AG04450 (cell line): Measurements from ENCODE around the gene RAB11FIP4. TPM values are rescaled to one million over a fixed set of nuclear protein-coding genes. Genes with fewer than 3 reads are reported as not detected.

Experiments
- CTCF ChIA-PET: fragments of 300-600, 350-600 bp; formaldehyde crosslinking; extraction: SDS; loops from one replicate; lab custom pipeline; 2022; ENCODE audit warnings: antibody characterized with exemption, inconsistent platforms; lab: Charles Lee
- POLR2A ChIA-PET: fragments of 350-600 bp; formaldehyde crosslinking; extraction: SDS; loops from one replicate; lab custom pipeline; 2021; ENCODE audit warnings: antibody characterized with exemption, inconsistent platforms; lab: Yijun Ruan, JAX
- DNase-seq: peaks from one replicate; pipeline ENCODE4 v3.0.0-alpha.2; 2011; ENCODE audit warnings: low read depth, low spot score
- H3K27ac ChIP-seq: one replicate; pipeline ENCODE4 v1.5.1; 2012; ENCODE audit warnings: low read depth, low read length, control low read depth
- H3K27me3 ChIP-seq: one replicate; pipeline ENCODE4 v1.6.0; 2012; ENCODE audit warnings: low read length; ENCODE audit not compliant: control insufficient read depth, insufficient read depth
- H3K4me3 ChIP-seq: 2 replicates; pipeline ENCODE4 v1.5.1; 2011; ENCODE audit warnings: mild to moderate bottlenecking, low read depth, low read length, control low read depth
- H3K9me3 ChIP-seq: 2 replicates; pipeline ENCODE4 v1.5.1; 2012; ENCODE audit warnings: low read length; ENCODE audit not compliant: control insufficient read depth, insufficient read depth
- polyA plus RNA-seq: library from polyadenylated mRNA; depleted of rRNA; stranded (reverse); fragments of >200 nt; gene quantifications from 2 replicates; pipeline ENCODE4 v1.2.3, GENCODE V29; 2011
- TF ChIP-seq, protein P1 (sequence below): IDR thresholded peaks from 2 replicates; pipeline ENCODE4 v1.5.1; 2011; ENCODE audit warnings: low read depth, low read length, control low read depth, inconsistent platforms

RAB11FIP4 gene
- polyA plus RNA-seq, 1 experiment = 0.58 TPM

DNA sequence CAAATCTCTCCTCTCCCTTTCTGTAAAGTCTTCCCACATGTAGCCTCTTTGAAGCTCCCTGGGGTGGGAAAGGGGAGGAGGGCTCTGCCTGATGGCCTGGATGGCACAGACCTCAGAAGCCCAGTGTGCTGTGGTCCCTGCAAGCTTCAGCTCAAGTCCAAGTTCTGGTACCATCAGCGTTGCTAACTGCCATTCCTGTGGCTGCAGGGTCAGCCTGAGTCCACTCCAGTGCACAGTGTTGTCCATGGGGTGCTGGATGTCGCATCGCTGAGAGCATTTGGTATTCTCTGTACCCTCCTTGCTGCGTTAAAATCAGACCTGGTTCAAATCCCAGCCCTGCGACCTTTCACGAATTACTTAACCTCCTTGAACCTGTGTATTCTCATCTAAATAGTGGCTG lies 105.1 kb downstream of the RAB11FIP4 start:
- CTCF ChIA-PET = no interaction called here

DNA sequence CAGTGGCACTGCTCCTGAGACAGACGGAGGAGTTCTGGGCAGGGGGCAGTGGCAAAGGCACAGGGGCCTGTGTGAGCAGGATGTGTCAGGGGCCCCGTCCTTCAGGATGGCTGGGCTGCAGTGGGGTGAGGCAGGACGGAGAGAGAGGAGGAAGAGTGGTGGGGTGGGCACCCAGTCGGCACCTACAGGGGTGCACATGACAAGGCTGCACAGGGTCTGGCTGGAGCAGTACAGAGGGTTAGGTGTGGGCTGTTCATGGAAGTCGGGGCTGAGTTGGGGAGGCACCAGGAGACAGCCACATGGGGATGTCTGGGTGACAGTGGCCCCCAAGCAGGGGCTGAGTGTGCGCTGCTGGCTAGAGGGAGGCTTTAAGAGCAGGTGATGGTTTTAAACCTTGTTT lies 106.0 kb downstream of the RAB11FIP4 start:
- peaks cover 54% of the 10 kb centered on the region for H3K27me3 ChIP-seq
- no peak for DNase-seq
- H3K27ac ChIP-seq = no peak overlapping the region
- TF ChIP-seq, protein P1, sequence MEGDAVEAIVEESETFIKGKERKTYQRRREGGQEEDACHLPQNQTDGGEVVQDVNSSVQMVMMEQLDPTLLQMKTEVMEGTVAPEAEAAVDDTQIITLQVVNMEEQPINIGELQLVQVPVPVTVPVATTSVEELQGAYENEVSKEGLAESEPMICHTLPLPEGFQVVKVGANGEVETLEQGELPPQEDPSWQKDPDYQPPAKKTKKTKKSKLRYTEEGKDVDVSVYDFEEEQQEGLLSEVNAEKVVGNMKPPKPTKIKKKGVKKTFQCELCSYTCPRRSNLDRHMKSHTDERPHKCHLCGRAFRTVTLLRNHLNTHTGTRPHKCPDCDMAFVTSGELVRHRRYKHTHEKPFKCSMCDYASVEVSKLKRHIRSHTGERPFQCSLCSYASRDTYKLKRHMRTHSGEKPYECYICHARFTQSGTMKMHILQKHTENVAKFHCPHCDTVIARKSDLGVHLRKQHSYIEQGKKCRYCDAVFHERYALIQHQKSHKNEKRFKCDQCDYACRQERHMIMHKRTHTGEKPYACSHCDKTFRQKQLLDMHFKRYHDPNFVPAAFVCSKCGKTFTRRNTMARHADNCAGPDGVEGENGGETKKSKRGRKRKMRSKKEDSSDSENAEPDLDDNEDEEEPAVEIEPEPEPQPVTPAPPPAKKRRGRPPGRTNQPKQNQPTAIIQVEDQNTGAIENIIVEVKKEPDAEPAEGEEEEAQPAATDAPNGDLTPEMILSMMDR = no peak
- H3K9me3 ChIP-seq = no peaks in the 10 kb centered on the region; the same call in 1 of the 2 replicates
- no peak overlapping the region for H3K4me3 ChIP-seq
- POLR2A ChIA-PET = no interaction called here
- CTCF ChIA-PET = no interaction called here

More for the DNA sequence above, 105.1 kb downstream of the RAB11FIP4 start:
- Histone ChIP-seq H3K27me3 (peaks cover 62% of the 10 kb centered on the region), H3K4me3 (no peak overlapping the region), H3K9me3 (no peaks in the 10 kb centered on the region; the same call in 1 of the 2 replicates), H3K27ac (no peak overlapping the region)
- DNase-seq = no peak
- POLR2A ChIA-PET = no interaction called here
- TF ChIP-seq, protein P1 = no peak

DNA sequence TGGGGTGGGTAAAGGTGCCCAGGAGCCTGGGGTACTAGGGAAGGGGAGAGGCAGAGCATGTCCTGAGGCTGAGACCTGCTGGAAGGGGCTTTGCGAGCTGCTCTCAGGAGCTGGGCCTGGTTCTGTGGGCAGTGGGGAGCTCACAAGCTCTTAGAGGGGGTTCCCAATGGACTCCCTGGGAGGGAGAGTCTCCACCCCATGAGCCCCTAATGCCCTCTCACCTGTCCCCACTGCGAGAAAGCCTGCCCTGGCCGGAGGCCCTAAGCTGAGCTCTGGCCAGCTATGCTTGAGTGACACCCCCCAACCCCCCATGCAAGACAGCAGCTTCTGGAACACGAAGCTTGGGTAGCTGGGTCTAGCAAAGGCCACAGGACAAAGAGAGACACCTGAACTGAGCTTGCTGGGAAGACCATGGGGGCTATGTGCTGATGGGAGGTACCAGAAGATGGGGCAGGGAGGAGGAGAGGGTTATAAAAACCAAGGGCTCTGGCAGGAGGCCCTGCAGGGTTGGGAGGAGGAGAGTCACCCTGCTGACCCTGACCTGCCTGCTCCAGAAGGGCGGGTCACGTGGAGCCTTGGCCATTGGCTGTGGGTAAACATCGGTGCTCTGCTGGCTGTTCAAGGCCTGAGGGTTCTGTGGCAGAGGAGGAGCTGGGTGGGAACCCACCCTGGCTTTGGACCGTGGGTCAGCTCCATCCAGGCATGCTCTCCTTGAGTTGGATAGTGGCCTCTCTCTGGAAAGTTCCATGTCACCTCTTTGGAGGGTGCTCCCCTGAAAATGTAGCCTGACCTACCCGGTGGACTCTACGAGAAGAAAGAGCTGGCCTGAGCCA lies 106.7 kb downstream of the RAB11FIP4 start:
- ChIA-PET POLR2A (interaction anchor here (0.5 kb wide), 1 partner anchor 559 kb away, joined by 7 read pairs; no protein-coding TSS in a partner anchor), CTCF (no interaction called here)
- Histone ChIP-seq H3K27ac (no peak overlapping the region), H3K4me3 (no peak overlapping the region), H3K27me3 (peaks cover 47% of the 10 kb centered on the region), H3K9me3 (no peaks in the 10 kb centered on the region; the same call in 1 of the 2 replicates)
- DNase-seq = no peak
- TF ChIP-seq, protein P1 = no peak

DNA sequence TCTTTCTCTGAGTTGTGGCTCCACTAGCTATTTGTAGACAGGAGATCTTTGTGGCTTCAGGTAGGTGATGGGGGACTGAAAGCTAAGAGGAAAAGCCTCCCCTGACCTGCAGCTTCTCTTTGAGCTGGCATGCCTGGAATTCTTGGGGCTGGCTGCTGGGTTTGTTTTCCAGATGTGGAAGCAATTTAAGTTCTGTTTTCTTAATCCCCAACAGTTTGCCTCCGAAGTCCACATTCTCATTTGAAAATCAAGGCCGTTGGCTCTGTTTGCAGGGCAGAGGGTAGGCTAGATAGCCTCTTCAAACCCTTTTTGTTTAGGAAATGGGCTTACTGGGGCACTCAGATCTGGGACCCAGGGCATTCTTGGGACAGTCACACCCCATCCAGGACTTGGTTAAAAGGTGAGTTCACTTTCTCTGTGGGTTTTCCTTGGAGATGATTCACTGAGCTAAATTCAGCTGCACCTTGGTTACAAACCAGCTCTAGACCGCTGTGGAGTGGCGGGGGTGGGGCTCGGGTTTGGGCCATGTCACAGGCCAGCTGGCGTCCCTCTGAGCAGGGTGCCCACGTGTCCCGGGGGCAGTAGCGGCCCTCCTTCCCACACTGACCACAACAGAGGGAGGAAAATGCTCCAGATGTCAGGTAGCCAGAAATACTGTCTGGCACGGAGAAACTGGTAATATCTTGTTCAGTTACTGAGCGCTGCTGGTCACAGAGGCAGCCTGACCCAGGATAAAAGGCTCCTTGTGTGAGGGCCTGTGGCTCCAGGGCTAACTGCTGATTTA lies 108.5 kb downstream of the RAB11FIP4 start:
- H3K27ac ChIP-seq = no peak overlapping the region
- TF ChIP-seq, protein P1 = no peak
- ChIA-PET POLR2A (interaction anchor here (0.6 kb wide), 1 partner anchor 87 kb away, joined by 3 read pairs; no protein-coding TSS in a partner anchor), CTCF (interaction anchor here (0.5 kb wide), 1 partner anchor 324 kb away, joined by 3 read pairs; no protein-coding TSS in a partner anchor)
- H3K27me3 ChIP-seq = peaks cover 34% of the 10 kb centered on the region
- no peaks in the 10 kb centered on the region; the same call in 1 of the 2 replicates for H3K9me3 ChIP-seq
- no peak for DNase-seq
- no peak overlapping the region for H3K4me3 ChIP-seq
